Activated T-cell treated with anti-CD3 and anti-CD28 coated beads for 24 hours (primary cell): ENCODE measurements around the gene GLIS1.

Experiments
- DNase-seq: peaks from one replicate; pipeline ENCODE4 v3.0.0-alpha.2; 2020; ENCODE audit warnings: low read depth

The GLIS1 gene

DNA sequence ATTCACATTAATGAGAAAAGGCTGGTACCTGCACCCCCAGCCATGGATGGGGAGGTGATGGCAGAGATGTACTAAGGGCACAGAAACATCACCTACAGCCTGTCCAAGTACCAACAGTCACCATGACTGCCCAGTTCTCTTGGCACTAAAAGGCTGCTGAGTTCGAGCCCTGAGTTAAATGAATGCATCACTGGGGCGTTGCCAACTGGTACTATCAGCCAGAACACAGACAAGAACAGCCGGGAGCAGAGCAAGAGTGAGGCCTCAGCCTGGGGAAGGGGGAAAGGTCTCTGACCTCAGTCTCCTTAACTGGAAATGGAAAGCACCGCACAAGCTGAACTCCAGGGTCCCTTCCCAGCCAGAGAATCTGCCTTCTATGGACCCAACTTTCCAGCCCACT is 60.5 kb downstream of the GLIS1 start:
- no peak for DNase-seq

DNA sequence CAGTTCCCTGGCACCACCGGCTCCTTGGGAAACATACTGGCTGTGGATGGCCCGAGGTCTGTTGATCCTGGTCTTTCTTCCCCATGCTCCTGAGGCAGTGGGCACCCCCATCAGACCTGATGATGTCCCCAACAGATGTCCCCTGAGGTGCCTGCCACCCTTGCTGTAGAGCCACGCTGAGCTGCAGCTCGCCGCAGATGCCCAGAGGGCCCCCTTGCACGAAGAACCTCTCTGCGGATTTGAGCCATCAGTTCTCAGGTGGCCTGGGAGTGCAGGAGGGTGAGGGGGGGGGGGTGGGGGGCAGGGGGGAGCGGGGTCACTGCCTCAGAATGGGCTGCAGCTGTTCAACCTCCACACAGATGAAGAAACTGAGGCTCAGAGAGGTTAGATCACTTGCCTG is 60.9 kb downstream of the GLIS1 start:
- DNase-seq = no peak

DNA sequence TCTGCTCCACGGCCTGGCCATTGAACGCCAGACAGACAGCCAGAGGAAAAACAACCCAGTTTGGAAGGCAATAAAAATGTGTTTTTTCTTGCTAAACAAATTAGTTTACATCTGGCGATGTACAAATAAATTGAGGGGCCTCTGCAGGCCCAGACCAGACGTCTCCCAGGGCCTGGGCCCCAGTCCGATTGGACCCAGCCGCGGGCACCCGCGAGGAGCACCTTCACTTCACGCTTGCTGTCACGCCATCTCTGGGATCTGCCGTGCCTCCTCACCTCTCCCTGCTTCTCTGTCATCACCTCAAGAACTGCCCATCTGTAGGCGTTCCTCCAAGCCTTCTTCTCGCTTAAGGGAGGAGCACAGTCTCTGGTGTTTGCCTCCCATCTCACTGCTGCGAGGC is 61.5 kb downstream of the GLIS1 start:
- no peak for DNase-seq

DNA sequence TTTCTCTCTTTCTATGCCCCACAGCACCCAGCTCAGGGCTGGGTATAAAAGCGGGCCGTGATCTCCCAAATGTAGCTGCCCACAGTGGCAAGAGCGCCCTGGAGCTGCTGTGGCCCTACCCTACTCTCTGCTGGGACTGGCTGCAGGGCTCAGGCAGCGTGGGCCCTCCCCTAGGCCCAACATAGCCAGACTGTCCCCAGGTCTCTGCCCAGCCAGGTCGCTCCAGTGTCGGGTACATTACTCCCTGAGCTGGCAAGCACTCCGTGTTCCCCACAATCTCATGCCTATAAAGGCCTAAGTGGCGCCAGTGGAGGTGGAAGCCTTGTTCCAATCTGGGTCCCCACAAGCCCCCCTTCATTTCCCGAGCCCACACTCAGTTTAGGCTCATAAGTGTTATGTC is 66.2 kb downstream of the GLIS1 start:
- no peak for DNase-seq

DNA sequence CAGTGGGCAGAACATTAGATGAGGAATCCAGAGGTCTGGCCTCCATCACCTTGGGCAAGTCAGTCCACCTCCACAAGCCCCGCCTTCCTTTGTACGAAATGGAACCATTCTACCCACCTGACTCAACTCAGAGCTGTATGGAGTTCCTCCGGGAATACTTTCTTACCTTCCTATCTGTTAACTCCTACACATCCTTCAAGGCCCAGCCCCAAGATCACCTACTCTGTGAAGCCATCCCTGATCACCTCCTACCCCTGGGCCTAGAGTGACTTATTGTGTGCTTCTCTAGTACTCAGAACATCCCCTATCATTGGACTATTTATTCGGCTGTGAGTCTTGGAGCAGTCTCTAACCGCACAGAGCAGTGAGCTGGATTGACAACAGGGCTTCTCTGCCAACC is 66.7 kb downstream of the GLIS1 start:
- DNase-seq = no peak

DNA sequence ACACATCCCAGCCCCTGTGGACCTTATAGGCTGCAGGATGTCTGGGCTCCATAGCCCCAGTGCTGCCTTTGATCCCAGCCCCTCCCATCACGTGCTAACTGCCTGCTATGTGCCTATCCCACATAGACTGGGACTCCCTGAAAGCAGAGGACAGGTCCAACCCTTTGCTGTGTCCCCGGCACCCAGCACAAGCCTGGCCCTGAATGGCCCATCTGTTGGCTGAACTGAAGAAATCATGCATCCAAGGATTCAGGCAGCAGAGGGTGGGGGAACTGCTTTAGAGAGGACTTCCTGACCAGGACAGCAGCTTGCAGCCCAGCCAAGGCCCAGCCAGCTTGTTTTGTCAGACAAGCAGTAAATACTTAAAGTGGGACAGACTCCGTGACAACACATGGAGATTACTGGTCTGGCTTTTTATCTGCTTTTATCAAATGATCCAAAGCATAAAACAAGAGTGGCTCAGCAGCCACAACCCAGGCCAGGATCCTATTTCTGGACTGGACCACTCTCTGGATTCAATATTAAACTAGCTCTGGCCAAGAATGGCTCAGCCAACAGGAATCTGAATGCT is 69.3 kb downstream of the GLIS1 start:
- DNase-seq = no peak

DNA sequence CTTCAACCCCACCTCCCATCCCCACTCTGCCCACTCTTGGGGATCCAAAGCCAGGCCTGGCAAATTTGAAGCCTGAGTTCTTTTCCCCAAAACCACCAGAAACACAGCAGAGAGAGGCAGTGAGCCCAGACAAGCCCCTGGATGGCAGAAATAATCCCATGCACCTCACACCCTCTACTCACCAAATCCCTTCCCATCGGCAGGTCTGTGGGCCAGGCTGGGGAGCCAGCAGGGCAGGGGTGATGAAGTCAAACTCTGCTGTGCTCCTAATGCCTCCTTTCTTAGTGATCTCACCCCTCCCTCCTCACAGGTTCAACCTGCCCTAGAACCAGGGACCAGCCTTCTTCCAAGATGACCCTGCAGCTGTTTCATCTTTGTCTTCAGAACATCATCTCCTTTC is 72.4 kb downstream of the GLIS1 start:
- DNase-seq = no peak

DNA sequence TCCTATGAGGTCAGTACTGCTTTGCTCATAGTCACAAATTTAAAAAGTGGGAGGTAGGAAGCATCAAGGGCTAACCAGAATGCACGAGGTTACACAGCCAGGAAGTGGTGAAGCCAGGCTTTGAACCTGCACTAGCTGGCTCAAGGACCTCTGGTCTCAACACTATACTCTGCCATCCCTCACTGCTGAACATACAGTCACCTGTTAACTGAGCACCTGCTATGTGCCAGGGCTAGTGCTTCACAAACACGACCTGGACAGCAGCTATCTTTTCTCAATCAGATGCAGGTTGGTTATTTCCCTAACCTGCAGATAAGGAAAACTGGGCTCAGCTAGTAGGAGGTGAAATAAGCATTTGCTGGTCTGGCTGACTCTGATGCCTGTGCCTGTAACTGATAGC is 73.0 kb downstream of the GLIS1 start:
- no peak for DNase-seq

DNA sequence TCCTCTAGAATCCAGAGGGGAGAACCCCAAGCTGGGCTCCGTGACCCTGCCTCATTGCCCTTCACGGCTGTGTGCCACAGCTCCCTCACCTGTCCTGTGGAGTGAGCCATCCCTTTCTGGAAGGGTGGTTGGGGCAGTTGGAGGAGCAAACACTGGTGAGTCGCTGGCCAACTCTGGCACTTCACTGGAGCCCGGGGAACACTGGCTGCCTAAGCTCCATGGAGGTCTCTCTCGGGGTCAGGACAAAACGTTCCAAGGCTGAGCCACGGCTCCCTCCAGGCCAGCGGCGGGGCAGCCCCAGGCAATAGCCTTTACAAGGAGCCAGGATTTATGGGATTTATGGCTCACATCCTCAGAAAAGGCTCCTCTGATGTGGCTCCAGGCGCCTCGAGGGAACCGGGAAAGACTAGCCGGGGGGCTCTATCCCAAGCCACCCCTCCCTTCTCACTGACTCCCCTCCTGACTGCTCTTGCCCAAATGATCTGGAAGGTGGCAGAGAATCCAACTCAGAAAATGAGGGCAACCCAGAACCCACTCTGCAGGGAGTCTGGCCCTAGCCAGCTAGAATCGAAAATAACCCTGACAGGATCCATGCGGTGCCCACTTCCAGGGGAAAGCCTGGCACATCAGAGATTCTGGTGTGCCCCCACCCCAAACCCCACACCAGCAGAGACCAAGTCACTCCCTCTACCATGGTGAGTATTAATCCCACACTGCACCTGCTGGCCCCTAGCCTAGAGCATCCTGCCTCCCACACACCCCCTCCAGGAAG is 75.2 kb downstream of the GLIS1 start:
- no peak for DNase-seq

DNA sequence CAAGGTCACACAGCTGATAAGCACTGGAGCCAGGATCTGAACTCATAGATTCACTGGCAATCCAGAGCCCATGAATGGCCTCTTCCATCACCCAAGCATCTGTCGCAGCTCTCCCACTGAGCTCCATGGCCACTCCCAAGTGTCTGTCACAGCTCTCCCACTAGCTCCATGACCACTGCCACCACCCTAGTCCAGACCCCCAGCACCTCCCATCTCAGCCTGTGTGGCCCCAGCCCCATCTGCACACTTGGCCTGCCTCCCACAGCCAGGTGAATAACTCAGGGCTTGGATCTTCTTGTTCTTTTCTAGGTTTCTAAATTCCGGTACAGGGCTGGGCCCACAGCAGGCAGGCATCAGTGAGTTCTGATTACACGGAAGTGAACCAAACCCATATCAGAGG is 76.0 kb downstream of the GLIS1 start:
- DNase-seq = no peak

DNA sequence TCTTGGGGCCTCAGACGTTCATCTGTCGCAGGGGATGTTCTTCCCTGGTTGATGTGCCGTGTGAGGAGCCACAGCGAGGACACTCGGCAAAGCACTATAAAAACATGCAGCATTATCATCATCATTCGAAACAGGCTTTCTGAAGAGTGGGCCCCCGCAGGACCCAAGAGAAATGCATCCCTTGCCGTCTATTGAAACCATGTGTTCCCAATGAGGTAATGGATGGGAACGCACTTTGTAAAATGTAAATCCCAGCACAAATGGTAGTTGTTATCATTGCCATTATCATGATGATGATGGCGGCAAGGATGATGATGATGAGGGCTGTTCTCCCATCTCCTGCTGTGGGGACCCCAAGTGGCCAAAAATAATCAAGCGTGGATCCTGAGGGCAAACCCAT is 76.8 kb downstream of the GLIS1 start:
- DNase-seq = no peak

DNA sequence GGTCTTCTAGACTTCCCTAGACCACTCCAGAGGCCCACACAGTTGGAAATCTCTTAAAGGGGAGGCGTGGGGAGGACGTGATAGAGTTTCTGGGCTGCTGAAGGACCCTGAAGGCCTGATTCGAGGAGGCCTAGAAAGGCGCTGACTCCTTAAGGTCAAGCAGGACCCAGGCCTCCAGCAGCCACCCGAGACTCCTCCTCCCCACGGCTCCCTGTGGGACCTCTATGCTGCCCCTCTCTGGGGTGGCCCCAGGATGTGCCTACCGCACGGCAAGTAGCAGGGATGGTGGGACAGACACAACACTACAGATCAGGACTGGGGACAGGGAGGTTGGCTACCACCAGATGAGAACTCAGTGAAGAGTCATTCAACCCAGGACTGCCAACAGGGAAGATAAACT is 77.5 kb downstream of the GLIS1 start:
- no peak for DNase-seq

DNA sequence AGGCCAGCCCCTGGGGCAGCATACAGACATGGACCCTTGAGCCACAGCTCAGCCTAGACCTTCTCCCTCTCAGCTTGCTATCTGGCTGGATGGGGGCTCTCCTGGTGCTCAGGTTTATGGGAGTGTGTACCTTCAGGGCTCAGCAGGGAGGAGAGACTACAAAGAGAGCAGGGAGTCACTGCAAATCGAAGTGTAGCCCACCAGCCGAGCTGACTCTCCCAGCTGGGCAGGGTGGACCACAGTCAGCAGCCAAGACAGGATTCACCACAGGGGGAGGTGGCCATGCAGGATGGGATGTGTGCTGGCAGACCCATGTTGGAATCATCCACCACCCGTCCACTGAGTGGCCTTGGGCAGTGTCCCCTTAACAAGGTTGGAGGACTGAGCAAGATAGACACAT is 78.3 kb downstream of the GLIS1 start:
- DNase-seq = no peak

DNA sequence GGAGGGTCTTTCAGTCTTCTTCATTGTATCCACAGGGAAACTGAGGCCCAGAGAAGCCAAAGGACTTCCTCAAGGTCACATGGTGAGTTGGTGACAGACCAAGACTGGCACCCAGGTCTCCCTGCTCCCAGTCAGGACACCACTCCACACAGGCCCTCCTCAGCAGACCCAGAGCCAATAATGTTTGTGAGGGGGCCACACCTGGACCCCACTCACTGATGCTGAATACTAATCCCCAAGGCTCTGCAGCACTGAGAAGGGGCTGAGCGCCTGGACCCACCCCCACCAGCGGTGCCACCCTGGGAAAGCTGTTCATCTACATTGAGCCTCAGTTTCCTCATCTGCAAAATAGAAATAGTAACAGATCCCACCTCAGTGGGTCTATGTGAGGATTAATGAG is 79.5 kb downstream of the GLIS1 start:
- no peak for DNase-seq

DNA sequence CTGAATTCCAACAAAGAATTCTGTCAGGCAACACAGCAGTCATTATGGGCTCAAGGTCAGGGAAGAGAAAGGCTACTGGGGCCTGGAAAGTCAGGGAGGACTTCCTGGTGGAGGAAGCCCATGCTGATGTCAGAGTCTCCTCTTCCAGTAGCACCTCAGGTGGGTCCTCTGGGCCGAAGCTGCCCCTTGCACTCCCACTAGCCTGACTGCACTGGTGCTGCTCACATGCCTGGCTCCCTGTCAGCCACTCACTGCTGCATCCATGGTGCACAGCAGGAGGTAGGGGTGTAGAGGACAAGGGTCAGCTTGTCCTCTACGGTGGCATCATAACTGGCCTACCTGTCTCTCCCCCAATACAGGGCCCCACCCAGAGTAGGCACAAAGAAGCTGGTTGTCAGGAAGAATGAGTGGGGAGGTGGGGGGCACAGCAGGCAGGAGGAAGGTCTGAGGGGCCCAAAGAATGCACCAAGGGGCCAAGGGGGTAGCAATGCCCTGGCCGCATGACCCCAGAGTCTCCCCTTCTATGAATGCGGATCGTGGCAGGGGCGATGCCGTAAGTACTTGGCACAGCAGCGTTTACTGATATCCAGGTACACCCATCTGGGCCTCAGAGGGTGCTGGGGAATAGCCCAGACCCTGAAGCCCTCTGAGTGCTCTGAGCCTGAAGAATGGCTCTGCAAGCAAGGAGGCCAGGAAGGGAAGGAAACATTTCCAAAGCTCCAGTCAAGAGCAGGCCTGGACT is 80.3 kb downstream of the GLIS1 start:
- DNase-seq = no peak

DNA sequence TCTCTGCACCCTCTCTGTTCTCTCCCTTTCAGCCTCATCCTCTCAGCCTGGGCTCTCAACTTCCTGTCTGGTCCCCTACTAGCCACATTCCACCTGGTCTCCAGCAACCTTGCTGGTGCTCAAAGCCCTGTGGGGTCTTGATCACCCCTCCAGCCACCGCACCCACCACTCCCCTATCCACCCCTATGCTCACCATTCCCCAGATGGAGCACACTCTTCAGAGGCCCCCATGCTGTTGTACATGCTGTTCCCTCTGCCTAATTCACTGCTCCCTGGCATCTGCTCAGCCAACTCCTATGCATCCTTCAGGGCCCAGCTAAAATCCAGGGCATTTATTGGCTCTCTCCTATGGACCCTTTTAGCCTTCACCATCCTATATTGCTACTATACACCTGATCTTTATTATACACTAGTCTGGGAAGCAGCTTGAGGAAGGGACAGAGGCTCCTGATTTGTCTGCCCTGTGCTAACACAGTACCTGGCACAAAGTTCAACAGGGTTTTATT is 81.0 kb downstream of the GLIS1 start:
- DNase-seq = no peak

DNA sequence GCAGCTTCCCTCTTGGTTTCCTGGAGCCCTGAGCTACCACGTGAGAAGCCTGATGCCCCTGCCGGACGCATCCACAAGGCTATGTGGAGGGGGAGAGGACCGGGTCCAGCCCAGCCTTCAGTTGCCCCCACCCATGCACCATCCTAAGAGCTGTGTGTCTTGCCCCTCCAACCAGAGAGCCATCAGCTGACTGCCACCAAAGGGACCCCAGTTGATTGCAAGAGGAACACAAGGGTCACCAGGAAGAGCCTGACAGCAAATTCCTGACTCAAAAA is 81.5 kb downstream of the GLIS1 start:
- no peak for DNase-seq

DNA sequence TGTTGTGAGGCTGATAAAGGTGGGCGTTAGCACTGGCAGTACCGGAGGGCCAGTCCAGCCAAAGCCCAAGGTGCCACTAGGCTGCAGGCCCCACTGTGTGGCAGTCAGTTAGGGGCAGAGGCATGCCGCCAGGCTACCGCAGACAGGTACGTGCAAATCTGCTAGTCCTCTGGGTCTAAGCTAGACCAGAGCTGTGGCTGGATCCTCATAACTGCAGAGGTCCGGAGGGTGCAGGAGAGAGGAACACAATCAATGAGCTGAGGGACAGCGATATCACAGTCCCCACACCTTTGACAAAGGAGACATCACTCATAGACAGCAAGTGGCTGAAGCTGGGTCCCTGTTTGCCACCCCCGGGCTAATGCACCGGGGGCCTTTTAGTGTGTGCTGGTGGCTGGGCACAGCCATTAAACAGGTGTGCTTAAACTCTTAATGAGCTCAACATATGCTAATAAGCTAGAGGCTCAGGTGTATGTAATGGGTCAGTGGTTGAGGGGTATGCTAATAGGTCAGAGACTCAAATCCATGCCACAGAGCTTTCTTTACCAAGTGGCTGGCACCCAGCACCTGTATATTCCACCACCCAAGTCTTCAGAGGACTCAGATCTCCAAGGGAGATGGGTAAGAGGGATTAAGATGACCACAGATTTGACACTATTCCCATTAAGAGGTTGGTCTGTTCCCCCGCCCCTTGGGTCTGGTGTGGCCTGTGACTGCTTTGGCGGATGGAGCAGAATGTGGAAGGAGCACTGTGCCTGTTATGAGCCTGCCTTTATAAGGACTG is 82.0 kb downstream of the GLIS1 start:
- DNase-seq = no peak

DNA sequence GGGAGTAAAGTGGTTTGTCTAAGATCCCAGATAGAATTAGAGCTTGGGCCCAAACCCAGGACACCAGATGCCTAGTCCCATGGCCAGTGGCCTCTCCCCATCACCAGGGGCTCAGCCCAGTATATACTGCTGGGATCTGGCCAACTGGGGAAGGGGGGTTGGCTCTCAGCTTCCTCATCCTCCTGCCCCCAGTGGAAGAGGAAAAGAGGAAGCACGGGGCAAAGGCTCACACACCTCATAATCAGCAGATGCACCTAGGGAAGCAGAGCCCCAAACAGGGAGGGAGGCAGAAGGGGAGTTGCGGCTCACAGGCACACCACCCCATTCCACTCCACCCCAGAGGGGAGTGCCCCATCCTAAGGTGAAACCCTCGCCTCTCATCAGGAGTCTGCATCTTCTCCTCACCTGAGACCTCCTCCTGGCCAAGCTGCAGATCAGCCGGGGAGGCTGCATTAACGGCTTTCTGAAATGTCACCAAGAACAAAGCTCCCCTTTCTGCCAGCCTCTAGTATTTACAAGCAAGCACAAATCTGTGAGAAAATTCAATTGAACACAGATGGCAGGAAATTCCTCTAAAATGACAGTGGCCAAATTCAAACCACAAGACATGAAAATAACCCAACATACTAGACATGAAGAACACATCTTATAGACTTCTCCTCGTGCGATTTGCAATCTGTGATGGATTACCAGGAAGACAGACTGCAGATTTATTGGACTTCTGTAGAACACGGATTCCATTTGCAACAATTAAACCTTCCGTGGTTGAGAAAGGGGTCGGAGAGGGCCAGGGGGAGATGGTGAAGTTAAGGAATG is 82.8 kb downstream of the GLIS1 start:
- no peak for DNase-seq

DNA sequence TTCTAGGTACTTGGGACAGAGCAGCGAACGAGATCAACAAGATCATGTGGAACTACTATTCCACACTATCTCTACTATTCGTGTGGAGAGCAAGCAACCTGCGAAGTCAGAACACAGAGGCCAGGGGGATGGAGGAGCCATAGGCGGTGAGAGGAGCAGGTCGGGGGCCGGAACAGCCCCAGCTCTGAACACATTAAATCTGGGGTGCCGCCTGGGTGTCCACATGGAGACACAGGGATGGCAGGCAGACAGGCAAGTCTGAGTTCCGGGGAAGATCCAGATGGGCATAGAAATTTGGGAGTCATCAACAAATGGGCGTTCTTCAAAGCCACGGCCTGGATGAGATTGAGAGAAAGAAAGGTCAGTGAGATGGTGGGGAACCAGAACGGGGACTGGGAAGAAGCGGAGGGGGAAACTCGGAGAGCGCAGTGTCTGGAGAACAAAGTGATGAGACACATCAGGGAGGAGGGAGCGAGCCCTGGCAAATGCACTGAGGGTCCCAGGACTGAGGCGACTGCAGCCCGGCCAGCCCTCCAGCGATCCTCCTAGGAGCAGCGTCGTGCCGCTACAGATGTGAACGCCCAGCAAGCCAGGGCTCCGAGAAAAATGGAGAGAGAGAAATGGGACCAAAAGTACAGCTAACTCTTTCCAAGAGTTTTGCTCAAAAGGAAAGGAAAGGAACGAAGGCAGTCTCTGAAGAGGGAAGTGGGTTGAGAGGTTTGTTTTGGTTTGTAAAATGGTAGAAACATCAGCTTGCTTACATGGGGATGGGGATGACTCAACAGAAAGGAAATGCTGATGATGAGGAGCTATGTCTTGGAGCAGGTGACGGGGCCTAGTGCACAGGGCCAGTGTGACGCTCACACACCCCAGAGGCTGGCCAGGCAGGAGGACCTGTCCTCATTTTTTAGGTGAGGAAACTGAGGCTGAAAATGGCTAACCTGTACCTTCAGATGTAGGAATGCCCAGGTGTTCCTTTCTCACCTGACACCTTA is 84.5 kb downstream of the GLIS1 start:
- DNase-seq = no peak

DNA sequence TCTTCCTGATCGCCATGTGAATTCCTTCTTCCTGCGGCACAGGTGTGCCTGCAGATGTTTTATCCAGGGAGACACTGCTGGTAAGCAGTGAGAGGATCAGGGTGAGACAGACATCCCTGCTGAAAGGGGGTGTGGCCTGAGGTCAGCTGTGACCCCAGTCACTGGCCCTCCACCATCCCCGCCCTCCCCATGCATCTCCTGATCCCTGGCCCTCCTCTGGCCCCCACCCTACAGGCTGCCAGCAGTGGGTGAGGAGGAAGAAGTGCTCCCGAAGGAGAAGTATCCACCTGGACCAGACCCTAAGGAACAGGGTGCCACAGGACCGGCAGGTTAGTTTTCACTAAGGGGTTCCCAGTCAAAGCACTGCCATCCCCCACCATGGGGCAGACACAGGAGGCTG is 85.3 kb downstream of the GLIS1 start:
- no peak for DNase-seq
